Effector memory CD4-positive, alpha-beta T cell (primary cell): ENCODE data around the gene GATAD2B.
"Not testable (repeated sequence)": the region's sequence is repeated elsewhere in the genome, so short reads cannot be mapped to it uniquely, and the experiment has no call there.

Experiments
- DNase-seq, 3 donors: peaks; one replicate each; pipeline ENCODE4 v3.0.0-alpha.2; 2020
- H3K27ac ChIP-seq: 2 replicates; pipeline ENCODE4 v1.7.0; 2013; ENCODE audit warnings: mild to moderate bottlenecking, low read length, moderate library complexity; ENCODE audit not compliant: insufficient read depth, poor library complexity, severe bottlenecking
- H3K27me3 ChIP-seq: replicated peaks from 2 replicates; pipeline ENCODE4 v1.7.0; 2013; ENCODE audit warnings: mild to moderate bottlenecking, low read length; ENCODE audit not compliant: insufficient read depth, control insufficient read depth, poor library complexity, severe bottlenecking
- H3K36me3 ChIP-seq: 2 replicates; pipeline ENCODE4 v1.7.0; 2013; ENCODE audit warnings: mild to moderate bottlenecking, low read length, moderate library complexity; ENCODE audit not compliant: control insufficient read depth, insufficient read depth
- H3K4me1 ChIP-seq: 2 replicates; pipeline ENCODE4 v1.7.0; 2013; ENCODE audit warnings: low read length, mild to moderate bottlenecking; ENCODE audit not compliant: control insufficient read depth, insufficient read depth, poor library complexity, severe bottlenecking
- H3K4me3 ChIP-seq: 2 replicates; pipeline ENCODE4 v1.7.0; 2013; ENCODE audit warnings: low read length, low read depth, mild to moderate bottlenecking; ENCODE audit not compliant: insufficient read depth, poor library complexity, severe bottlenecking
- H3K9me3 ChIP-seq: 2 replicates; pipeline ENCODE4 v1.7.0; 2013; ENCODE audit warnings: mild to moderate bottlenecking, low read length, moderate library complexity; ENCODE audit not compliant: control insufficient read depth

GATAD2B gene

DNA sequence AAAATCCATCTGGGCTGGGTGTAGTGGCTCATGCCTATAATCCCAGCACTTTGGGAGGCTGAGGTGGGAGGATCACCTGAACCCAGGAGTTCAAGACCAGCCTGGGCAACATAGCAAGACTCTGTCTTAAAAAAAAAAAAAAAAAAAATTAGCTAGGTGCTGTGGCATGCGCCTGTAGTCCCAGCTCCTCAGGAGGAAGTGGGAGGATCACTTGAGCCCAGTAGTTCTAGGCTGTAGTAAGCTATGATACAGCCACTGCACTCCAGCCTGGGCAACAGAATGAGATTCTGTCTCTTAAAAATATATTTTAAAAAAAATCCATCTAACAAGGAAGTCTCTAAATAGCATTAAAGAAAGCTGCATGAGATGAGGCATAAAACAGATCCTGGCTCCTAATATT lies 26.9 kb downstream of the GATAD2B start:
- not testable (repeated sequence) for H3K27ac ChIP-seq, H3K4me3 ChIP-seq, H3K4me1 ChIP-seq, H3K9me3 ChIP-seq, H3K27me3 ChIP-seq, DNase-seq
- peaks cover 26% of the 10 kb centered on the region for H3K36me3 ChIP-seq

- not testable (repeated sequence) for H3K27ac ChIP-seq, DNase-seq, H3K36me3 ChIP-seq
These were observed 31.7 kb downstream of the GATAD2B start for GRCh38 chr1:153891042-153891441.

GRCh38 chr1:153888533-153888932 lies 34.2 kb downstream of the GATAD2B start:
- H3K27me3 ChIP-seq, result no peaks in the 10 kb centered on the region
- H3K4me3 ChIP-seq, result no peak overlapping the region
- H3K4me1 ChIP-seq, result no peaks in the 10 kb centered on the region
- peaks cover 7% of the 10 kb centered on the region for H3K36me3 ChIP-seq
- DNase-seq, result no peak
- H3K27ac ChIP-seq, result no peak overlapping the region
- no peaks in the 10 kb centered on the region for H3K9me3 ChIP-seq

More at GRCh38 chr1:153891042-153891441, 31.7 kb downstream of the GATAD2B start:
- not testable (repeated sequence) for H3K9me3 ChIP-seq, H3K4me3 ChIP-seq, H3K4me1 ChIP-seq, H3K27me3 ChIP-seq

GRCh38 chr1:153886127-153886526 lies 36.6 kb downstream of the GATAD2B start:
- no peak for DNase-seq
- Histone ChIP-seq H3K4me3 (no peak overlapping the region), H3K36me3 (no peaks in the 10 kb centered on the region), H3K4me1 (no peaks in the 10 kb centered on the region), H3K27ac (no peak overlapping the region), H3K27me3 (no peaks in the 10 kb centered on the region), H3K9me3 (no peaks in the 10 kb centered on the region)

DNA sequence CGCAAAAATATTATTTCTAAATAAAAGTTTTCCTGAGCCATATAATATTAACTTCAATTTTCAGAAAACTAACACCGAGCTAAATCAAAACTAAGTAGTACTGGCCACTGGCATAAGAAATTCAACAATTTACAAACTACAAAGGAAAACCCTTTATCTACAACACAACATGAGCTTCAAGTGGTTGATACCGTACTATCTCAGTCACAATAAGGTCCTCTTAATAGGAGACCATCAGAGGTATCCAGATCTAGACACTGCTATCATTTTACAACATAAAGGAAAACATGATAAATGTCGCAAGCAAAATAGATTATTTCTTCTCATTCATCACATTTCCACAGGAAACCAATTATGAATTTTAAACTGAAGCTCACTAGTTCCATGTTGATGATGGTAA lies 39.5 kb downstream of the GATAD2B start:
- Histone ChIP-seq H3K9me3 (no peaks in the 10 kb centered on the region), H3K27me3 (no peaks in the 10 kb centered on the region), H3K27ac (no peak overlapping the region), H3K36me3 (no peaks in the 10 kb centered on the region), H3K4me3 (no peak overlapping the region), H3K4me1 (no peaks in the 10 kb centered on the region)
- no peak for DNase-seq

DNA sequence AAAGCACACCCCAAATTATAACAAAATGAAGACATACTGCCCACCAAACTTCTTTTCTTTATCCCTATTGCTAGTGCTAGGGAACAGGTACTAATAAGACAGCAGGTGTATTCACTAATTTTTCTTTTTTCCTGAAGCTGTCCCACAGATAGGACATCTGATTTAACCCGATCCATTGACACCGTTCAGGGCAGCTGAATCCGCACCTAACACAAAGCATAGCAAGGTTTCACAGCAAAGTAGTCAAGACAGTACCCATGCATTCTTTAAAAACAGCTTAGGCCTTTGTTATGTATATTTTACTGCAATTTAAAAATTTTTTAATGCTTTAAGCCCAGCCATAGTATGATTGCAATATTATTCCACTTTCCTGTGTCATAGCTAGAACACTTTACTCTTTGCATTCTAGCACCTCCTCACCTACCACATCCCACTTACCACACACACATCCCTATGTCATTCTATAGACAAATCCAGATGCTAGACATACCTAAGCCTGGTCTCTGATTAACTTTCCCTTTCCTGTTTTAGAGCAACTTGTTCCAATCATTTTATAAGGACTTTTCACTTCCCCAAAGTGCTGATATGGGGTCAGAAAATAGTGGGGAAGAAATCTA lies 40.4 kb downstream of the GATAD2B start:
- DNase-seq, result no peak
- Histone ChIP-seq H3K4me1 (no peaks in the 10 kb centered on the region), H3K27ac (no peak overlapping the region), H3K9me3 (no peaks in the 10 kb centered on the region), H3K4me3 (no peak overlapping the region), H3K27me3 (no peaks in the 10 kb centered on the region), H3K36me3 (no peaks in the 10 kb centered on the region)

GRCh38 chr1:153881751-153882150 lies 41.0 kb downstream of the GATAD2B start:
- H3K27ac ChIP-seq, result no peak overlapping the region
- no peaks in the 10 kb centered on the region for H3K27me3 ChIP-seq
- no peaks in the 10 kb centered on the region for H3K4me1 ChIP-seq
- DNase-seq, result no peak
- H3K36me3 ChIP-seq, result no peaks in the 10 kb centered on the region
- H3K4me3 ChIP-seq, result no peak overlapping the region
- no peaks in the 10 kb centered on the region for H3K9me3 ChIP-seq

GRCh38 chr1:153880962-153881361 lies 41.8 kb downstream of the GATAD2B start:
- no peaks in the 10 kb centered on the region for H3K27me3 ChIP-seq
- DNase-seq, result no peak
- H3K27ac ChIP-seq, result no peak overlapping the region
- H3K4me1 ChIP-seq, result no peaks in the 10 kb centered on the region
- no peaks in the 10 kb centered on the region for H3K9me3 ChIP-seq
- H3K4me3 ChIP-seq, result no peak overlapping the region
- no peaks in the 10 kb centered on the region for H3K36me3 ChIP-seq

DNA sequence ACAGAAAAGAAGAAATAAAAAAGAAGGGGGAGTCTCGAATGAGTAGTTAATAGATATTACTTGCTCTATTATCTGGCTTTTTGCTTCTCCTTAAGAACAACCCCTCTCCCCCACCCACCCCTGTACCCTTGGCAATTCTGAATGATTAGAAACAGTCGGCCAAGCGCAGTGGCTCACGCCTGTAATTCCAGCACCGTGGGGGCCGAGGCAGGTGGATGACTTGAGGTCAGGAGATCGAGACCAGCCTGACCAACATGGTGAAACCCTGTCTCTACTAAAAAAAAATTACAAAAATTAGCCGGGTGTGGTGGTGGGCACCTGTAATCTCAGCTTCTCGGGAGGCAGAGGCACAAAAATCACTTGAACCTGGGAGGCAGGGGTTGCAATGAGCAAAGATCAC lies 42.7 kb downstream of the GATAD2B start:
- Histone ChIP-seq H3K4me3 (no peak overlapping the region), H3K9me3 (no peaks in the 10 kb centered on the region), H3K27ac (no peak overlapping the region), H3K36me3 (no peaks in the 10 kb centered on the region), H3K27me3 (no peaks in the 10 kb centered on the region), H3K4me1 (no peaks in the 10 kb centered on the region)
- DNase-seq, result no peak

DNA sequence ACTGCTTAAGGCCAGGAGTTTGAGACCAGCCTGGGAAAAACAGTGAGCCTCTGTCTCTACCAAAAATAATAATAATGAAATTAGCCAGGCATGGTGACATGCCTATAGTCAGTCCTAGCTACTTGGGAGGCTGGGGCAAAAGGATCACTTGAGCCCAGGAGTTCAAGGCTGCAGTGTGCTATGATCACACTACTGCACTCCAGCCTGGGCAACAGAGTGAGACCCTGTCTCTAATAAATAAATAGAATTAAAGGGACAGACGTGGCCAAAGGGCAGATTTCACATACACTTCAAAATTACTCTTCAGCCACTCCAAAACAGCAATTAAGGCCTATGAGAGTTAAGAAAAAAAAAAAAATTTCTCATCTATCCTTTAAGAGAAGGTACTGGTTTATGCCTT lies 45.7 kb downstream of the GATAD2B start:
- Histone ChIP-seq H3K4me3 (no peak overlapping the region), H3K27ac (no peak overlapping the region), H3K36me3 (peaks cover 4% of the 10 kb centered on the region), H3K4me1 (no peaks in the 10 kb centered on the region), H3K9me3 (no peaks in the 10 kb centered on the region), H3K27me3 (no peaks in the 10 kb centered on the region)
- DNase-seq, result no peak
